Loucy (cell line): ENCODE data around the gene CNTRL.

Source experiments
- CTCF ChIP-seq: fragments of 200-600 bp; sonication (generic); conservative IDR thresholded peaks from 2 replicates; pipeline ENCODE4 v1.5.1; 2014; ENCODE audit warnings: mild to moderate bottlenecking, antibody characterized with exemption, low read length
- EZH2phosphoT487 ChIP-seq: fragments of 200-600 bp; IDR thresholded peaks from 2 replicates; pipeline ENCODE4 v1.6.1; 2018; ENCODE audit warnings: antibody characterized with exemption, mild to moderate bottlenecking, moderate library complexity, borderline replicate concordance

- TF ChIP-seq CTCF (no peak), EZH2phosphoT487 (no peak)
Measured at GRCh38 chr9:121182989-121183388, 108.2 kb downstream of the CNTRL start.
